Activated T-cell treated with anti-CD3 and anti-CD28 coated beads for 1 hour (primary cell): ENCODE data around the gene ELMOD3.
"Not testable (repeated sequence)": the region's sequence is repeated elsewhere in the genome, so short reads cannot be mapped to it uniquely, and the experiment has no call there.

Source experiments
- DNase-seq: peaks from one replicate; pipeline ENCODE4 v3.0.0-alpha.2; 2020; ENCODE audit warnings: low read depth

Gene ELMOD3

DNA sequence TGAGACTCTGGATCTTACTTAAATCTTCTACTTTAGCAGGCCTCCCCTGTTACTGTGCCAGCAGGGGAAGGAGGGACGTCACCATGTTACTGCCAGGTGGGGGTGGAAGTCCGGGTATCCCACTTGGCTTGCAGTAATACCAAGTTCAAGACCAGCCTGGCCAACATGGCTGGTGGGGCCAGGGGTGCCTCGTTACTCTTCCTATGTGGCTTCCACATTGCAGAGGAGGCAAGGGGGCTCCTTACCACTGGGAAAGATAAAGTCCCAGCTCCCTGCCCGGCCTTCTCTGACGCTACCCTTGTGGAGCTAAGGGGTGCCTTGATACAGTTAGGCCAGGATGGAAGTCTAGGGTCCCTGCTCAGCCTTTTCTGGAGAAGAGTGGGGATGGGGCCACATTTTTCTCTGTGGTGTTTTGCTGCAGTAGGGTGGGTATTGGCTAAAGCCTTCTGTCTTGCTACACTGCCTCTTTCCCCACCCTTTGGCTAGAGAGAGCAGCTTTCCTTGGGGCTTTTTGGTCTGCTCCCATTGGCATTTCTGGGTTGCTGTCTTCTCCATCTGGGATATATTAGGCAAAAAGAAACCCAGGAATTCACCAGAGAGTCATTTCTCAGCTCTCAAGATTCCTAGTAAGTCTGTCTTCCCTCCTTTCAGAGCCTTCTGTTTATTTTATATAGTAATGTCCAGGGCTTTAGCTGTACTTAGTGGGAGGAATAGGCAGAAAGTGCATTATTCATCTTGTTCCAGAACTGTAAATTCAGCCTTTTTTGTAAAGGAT is 21.9 kb downstream of the ELMOD3 start:
- DNase-seq, result no peak

DNA sequence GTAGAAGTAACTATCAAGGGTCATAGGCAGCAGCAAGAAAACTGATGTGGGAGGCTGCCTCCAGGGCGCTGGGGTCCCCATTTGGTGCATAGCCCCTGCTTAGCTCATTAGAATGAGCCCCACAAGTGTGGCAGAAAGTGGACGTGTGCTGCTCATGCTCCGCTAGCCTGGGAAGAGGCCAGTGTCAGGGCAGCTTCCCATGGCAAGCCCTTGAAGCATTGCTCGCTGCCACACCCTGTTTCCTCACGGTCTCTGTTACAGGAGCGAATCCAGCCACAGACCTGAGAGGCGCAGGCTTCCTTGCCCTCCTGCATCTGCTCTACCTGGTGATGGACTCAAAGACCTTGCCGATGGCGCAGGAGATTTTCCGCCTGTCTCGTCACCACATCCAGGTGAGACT is 22.5 kb downstream of the ELMOD3 start:
- DNase-seq, result no peak

DNA sequence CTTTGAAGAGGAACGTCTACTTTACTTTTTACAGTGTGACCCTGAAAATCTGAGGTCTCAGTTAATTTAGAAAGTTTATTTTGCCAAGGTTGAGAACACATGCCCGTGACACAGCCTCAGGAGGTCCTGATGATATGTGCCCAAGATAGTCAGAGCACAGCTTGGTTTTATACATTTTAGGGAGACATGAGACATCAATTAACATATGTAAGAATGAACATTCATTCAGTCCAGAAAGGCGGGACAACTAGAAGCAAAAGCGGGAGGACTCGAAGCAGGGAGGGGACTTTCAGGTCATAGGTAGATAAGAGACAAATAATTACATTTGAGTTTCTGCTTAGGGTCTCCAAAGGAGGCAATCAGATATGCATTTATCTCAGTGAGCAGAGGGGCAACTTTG is 23.7 kb downstream of the ELMOD3 start:
- DNase-seq, result no peak

DNA sequence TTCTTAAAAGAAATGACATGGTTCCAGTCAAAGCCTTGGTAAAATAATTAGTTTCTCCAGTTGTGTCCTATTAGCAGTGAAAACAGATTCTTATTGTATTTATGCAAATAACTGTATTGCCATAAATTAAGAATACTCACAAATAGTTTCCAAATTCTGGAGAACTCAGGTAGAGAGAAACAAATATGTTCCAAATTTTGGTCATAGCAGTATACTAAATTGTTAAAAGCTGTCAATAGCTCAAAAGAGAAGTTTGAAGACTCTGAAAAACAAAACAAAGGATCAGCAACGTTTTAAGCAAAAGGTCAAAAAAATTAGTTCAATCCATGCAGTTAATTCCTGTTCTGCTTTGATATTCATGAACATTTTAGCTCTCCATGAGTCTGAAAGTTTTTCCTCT is 25.5 kb downstream of the ELMOD3 start:
- no peak for DNase-seq

DNA sequence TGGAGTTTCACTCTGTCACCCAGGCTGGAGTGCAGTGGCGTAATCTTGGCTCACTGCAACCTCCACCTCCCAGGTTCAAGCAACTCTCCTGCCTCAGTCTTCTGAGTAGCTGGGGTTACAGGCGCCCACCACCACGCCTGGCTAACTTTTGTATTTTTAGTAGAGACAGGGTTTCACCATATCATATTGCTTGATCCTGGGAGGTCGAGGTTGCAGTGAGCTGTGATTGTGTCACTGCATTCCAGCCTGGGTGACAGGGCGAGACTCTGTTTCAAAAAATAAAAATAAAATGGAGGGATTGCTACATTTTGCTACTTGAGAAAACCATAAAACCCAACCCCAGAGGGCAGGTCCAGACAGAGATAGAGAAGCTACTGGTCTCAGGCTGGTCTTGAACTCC is 28.6 kb downstream of the ELMOD3 start:
- DNase-seq, result not testable (repeated sequence)

DNA sequence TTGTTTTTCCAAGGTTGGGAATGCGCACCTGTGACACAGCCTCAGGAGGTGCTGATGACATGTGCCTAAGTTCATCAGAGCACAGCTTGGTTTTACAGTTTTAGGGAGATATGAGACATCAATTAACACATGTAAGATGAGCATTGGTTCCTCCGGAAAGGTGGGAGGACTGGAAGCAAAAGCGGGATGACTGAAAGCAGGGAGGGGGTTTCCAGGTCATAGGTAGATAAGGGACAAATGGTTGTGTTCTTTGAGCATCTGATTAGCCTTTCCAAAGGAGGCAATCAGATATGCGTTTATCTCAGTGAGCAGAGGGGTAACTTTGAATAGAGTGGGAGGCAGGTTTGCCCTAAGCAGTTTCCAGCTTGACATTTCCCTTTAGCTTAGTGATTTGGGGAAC is 29.3 kb downstream of the ELMOD3 start:
- no peak for DNase-seq

DNA sequence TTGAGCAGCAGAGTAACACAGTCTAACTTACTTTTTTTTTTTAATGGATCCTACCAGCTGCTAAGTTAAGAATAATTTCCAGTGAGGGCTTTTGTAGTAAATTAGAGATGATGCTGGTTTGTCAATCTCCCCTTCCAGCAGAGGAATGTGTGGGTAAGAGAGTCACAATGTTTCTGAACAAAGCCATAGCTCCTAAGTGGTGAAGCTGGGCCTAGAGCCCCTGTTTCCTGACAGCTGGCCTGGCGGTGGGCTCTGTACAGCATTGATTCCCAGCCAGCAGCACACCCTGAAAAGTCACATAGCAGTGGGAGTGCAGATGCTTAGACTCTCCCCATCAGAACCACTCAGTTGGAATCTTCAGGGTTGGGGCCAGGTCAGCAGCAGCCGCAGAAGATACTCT is 31.2 kb downstream of the ELMOD3 start:
- no peak for DNase-seq

DNA sequence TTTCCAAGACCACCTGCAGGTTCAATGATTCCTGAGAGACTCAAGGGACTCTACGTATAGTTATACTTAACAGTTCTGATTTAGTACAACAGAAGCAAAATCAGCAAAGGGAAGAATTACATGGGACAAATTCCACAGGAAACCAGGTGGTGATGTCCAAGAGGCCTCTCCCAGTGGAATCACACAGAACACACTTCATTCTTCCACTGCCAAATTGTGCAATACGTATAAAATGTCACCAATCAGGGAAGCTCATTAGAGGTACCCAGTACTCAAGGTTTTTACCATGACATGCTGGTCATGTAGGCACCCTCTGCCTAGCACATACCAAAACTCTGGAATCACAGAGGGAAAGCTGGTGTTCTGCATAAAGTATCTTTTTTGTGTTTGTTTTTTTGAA is 33.2 kb downstream of the ELMOD3 start:
- no peak for DNase-seq

DNA sequence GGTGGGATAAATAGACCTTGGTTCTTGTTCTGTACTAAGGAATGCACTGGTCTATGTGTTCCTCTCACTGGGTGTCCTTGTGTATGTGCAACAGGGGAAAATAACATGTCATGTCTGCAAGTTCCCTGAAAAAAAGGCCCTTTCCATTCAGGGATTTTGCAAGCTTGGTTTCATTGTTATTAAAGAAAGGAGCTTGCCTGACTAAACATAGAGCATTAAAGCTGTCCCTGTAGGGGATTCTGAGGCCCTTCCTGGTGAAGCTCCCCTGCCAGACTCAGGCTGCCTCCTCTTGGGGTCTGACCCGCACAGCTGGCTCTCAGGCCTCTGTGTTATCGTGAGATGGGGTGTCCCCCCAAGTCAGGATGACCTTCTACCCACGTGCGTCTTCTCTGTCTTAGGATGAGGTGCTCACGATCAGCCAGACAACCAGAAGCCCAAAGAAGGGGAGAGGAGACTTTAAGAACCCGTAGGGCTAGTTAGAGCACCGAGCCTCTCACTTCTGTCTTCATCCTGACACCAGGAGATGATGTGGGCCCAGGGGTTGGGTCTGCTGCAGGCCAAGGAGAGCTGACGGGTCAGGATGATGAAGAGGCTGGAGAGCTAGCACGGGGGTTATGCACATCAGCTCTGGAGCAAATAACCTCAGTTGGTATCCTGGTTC is 34.4 kb downstream of the ELMOD3 start:
- no peak for DNase-seq

DNA sequence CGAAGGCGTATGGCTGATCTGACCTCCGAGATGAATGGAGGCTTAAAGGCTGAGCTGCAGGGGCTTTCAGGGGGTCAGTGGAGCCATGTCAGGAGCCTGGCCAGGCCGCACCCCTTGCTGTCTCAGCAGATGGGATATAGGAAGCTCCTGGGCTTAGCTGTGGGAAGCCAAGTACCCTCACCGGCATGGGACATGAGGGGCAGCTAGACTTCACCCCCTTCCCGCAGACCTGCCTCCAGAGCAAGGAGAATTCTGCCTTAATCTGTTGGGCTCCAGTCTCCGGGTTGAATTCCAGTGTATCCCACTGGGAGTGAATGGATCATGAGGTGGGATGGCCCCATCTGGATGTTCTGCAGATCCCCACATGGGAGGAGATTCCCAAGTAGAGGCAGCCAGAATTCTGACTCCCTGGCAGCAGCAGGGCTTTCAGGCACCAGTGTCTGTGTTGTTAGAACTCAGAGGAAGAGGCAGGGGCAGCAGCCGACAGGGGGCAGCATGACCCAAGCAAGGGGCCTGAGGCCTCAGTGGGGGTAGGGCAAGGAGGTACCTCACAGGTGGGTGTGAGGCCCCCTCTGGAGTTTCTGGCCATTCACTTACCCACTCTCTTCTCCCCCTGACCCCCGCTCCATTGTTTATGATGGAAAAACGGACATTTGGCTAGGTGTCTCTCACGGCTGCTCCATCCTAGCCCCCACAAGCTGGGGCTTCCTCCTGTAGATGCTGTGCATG is 36.5 kb downstream of the ELMOD3 start:
- peak; percentile 76 for DNase-seq

DNA sequence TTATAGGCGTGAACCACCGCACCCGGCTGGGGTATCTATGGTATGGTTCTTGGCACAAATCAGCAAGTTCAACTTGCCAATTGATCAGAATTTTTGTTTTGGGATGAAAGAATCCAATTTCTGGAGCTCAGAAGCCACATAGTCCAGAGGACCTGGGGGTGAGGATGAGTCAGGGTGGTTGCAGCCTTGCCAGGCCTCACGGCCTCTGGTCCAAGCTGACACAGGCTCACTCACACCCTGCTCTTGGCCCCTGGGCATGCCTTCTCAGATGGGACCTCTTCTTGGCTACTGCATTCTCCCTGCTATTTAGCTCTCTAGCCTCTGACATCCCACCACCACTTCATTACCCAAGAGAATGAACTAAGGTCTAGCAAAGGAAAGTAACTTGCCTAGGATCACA is 39.3 kb downstream of the ELMOD3 start:
- DNase-seq, result no peak

DNA sequence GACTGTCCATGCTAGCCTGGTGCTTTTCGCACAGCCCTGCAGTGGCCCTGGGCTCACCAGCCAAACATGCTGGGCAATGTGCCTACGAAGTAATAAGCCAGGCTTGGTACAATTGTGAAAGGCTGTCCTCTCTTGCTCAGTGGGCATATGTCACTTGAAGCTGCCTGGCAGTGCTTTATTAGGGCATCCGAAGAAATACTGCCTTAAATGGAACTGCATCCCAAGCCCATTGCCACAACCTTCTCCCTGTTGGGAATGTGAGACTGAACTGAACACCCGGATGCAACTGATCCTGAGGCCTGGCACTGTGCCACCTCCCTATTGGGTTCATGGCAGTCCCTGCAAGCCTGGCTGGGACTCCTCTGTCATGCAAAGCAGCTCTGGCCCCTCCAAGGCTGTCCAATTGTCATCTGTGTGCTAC is 39.7 kb downstream of the ELMOD3 start:
- DNase-seq, result no peak

DNA sequence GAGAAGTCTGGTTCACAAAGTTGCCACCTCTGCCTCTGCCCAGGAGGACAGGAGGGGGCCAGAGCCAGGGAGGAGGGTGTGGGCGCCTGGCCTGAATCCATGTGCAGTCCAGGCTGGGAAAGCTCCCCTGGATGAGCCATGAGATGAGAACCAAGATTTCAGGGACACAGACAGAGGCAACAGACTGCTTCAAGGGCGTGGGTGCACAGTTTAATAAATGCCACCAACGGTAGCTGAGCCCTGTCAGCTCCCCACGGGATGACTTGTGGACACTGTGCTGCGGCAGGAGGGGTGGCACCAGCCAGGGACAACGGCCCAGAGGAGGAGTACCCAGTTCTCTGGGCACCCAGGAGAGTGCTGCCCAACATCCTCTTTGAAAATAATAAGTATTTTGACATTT is 40.4 kb downstream of the ELMOD3 start:
- DNase-seq, result no peak

DNA sequence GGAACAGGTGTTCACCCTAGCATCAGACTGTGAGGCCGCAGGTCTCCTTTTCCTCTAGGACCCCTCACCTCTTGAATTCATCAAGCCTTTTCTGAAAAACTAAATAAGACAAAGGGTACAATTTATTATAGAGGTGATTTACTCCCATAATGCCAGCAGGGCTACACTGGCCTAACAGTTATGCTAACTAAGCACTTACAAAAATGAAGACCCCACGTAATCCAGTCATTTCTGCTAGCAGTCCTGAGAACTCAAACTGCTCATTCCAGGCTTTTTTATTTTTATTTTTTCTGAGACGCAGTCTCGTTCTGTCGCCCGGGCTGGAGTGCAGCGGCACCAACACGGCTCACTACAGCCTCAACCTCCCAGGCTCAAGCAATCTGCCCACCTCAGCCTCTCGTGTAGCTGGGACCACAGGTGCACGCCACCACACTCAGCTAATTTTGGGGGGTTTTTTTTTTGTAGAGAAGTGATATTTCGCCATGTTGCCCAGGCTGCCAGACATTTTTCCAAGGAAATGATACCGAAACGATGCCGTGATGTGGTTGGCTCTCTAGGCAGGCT is 41.4 kb downstream of the ELMOD3 start:
- no peak for DNase-seq

DNA sequence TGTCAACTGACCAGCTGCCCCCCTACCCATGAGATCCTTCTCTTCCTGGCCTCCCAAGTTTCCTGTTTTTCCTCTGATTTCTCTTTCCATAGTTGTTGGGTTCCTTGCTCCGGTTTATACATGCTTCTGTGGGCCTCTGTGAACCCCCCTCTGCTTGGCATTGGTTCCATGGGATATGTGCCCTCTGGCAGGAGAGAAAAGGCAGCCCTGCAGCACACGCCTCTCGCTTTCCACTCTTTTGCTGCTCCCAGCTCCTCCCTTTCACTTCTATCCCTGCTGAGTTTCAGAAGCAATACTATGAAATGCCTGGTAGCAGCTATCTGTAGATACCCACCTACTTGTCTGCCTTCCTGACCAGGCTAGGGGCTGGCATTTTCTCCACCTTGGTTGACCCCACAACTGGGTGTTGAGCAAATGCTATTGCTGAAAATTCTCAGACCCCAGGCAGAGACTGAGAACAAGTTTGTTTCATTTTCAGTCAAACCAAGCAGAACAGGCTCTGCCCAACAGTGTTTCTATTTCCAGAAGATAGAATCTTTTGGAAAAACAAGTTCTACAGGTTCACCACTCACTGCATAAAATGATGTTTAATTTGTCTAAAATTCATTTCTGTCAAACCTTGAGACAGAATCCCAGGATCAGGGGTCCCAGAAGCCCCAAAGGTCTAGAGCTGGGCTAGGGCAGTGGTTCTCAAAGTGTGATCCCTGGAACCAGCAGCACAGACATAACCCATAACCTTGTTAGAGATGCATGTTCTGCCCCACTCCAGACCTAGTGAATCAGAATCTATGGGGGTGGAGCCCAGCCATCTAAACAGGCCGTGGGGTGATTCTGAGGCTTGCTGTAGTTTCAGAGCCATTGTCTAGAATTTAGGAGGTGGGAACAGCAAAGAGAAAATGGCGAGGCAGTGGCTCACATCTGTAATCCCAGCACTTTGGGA is 42.2 kb downstream of the ELMOD3 start:
- DNase-seq, result no peak

DNA sequence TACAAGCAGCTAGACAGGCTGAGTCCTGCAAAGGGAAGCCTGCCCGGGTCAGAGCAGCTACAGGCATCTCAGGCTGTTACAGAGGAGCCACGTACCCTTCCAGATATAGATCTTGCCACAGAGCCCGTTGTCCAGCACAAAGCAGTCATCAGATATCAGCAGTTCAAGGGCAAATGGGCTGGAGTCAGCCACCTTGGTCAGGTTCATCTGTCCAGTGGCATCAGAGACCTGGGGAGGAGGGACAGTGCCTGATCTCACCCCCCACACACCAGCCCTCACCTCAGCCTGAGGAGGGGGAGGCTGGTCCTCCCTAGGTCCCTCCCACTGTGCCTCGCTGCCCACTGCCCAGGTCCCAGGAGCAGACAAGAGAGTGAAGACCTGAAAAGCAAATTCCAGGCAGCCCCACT is 43.4 kb downstream of the ELMOD3 start:
- no peak for DNase-seq

DNA sequence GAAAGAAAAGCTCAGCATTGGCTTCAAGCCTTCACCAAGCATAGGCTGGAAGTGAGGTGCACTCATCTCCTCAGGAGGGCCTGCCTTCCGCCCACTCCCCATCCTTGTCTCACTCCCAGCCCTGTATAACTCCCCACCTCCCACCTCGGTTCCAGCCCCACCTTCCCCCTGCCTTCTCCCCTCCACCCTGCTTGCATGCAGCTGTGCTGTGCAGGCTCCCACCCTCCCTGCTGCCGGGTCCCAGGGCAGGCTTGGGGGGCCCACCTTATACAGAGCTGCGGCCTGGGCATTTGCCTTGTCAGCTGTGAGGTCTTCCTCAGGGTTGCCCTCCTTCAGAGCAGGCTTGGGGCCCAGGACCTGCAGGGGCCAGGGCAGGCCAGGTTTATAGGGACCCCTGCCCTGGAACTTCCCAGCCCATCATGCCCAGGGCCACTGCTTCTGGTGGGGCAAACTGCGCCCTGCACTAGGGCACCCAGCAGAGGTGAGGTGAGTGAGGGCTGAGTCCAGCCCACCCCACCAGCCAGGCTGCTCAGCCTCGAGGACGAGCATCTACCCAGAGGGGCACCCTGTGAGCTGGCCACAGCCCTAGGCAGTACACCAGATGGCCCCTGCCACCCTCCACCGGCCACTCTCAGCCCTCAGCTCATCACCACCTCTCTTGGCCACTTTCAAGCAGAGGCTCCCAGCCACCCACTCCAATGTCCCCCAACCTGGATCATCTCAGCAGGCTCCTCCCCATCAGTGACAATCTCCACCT is 44.0 kb downstream of the ELMOD3 start:
- no peak for DNase-seq

DNA sequence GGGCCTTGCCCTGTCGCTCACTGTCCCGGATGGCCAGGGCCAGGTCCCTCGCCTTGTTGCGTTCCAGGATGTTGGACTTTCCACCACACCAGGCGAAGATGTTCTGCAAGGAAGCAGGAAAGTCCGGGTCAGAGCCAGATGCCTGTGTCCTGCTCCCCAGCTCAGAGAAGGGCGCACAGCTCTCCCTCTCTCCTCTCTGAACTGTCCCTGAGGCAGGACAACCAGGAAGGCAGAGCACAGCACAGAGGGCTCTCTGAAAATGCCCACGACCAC is 44.5 kb downstream of the ELMOD3 start:
- DNase-seq, result no peak

DNA sequence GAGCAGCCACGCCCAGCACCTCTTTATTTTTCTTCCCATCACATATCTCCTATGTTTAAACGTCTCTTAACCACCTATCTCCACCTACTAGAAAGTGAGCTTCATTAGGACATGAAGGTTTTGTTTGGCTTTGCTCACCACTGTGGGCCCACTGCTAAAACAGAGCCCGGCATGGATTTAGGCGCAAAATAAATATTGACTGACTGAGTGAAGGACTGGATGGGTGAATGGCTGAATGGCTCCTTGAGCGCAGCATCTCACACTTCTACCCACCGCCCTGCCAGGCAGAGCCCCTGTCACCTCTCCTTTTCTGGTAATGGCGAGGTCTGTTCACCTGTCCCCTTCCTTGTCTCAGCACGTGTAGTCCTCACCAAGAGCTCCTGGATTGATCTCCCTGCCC is 45.5 kb downstream of the ELMOD3 start:
- DNase-seq, result no peak

DNA sequence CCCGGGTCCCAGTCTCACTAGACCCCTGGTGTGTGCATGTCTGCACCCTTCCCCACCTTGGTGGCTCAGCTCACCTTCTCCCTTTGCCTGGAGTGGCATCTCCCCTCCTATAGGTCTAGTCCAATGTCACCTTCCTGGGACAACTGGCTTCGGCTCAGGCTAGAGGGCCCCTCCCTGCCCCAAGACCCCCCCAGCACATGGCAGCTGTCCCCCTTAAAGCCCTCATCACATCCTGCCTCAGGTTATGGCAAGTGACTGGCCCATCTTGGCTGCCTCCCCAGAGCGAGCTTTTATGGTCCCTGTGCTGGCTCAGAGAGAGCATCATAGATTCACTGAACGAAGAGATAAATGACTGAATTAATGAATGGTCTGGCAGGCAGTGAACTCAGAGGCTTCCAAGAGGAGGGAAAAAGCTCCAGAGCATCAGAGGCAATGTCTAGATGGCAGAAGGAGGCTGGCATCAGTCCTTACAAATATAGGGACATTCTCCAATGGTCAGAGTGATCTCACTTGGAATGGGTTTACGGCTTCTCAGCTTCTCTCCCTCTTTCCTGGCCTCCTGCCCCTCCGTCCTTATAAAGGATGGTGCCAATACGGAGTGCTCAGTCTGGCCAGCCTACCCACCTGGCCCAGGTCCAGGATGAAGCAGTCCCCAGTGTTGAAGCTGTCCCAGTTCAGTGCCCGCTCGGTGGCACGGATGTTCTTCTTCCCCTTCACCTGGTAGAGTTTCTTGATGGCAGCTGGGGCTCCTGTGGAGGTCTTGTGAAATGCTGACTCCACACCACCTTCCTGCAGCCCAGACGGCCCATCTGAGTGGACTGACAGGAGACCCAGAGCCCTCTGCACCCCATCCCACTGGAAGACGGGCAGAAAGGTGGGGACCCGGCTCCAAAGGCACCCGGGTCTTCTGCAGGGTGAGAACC is 46.2 kb downstream of the ELMOD3 start:
- DNase-seq, result no peak
